ENCODE data around the gene GRK5. TPM values are rescaled to one million over a fixed set of nuclear protein-coding genes. Genes with fewer than 3 reads are reported as not detected.
"Not testable (repeated sequence)": the region's sequence is repeated elsewhere in the genome, so short reads cannot be mapped to it uniquely, and the experiment has no call there.

GRK5 gene
- total RNA-seq, 1 experiment from 2014 or later = 58.2 TPM

DNA sequence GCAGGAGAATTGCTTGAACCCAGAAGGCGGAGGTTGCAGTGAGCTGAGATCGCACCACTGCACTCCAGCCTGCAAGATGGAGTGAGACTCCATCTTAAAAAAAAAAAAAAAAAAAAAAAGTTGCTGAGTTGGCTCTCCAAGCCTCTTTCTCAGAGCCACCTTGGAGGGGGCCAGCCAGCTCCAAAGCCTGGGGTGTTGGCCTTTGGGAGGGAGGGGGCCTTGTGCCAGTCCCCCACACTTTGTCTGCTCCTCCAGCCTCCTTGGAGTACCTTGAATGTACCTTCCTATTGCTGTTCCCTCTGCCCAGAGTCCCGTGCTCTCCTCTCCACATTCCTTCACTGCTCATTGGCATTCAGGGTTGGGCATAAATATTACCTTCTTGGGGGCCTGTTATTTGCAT is 62.4 kb downstream of the GRK5 start:
- intact Hi-C loops (cut with micrococcal nuclease; ENCODE audit: unreplicated experiment) = no loop called here
- Histone ChIP-seq H3K9me3 (ENCODE audit: low read depth, low read length, poor library complexity, severe bottlenecking) (no peaks in the 10 kb centered on the region), H3K4me1 (ENCODE audit: insufficient read depth, low read length, poor library complexity, severe bottlenecking) (peaks cover 33% of the 10 kb centered on the region), H3K27ac (ENCODE audit: low read depth, low read length, poor library complexity, severe bottlenecking) (no peak overlapping the region), H3K36me3 (ENCODE audit: insufficient read depth, low read length, poor library complexity, severe bottlenecking) (no peaks in the 10 kb centered on the region), H3K4me3 (ENCODE audit: low read depth, low read length, poor library complexity, severe bottlenecking) (no peak overlapping the region), H3K27me3 (replicated peaks; ENCODE audit: insufficient read depth, low read depth, low read length, poor library complexity) (no peaks in the 10 kb centered on the region)
- ChIA-PET CTCF (no interaction called here), POLR2A (ENCODE audit: low non-redundant PET) (no interaction called here)
- DNase-seq (ENCODE audit: low spot score) = no peak
- TF ChIP-seq, protein P1, sequence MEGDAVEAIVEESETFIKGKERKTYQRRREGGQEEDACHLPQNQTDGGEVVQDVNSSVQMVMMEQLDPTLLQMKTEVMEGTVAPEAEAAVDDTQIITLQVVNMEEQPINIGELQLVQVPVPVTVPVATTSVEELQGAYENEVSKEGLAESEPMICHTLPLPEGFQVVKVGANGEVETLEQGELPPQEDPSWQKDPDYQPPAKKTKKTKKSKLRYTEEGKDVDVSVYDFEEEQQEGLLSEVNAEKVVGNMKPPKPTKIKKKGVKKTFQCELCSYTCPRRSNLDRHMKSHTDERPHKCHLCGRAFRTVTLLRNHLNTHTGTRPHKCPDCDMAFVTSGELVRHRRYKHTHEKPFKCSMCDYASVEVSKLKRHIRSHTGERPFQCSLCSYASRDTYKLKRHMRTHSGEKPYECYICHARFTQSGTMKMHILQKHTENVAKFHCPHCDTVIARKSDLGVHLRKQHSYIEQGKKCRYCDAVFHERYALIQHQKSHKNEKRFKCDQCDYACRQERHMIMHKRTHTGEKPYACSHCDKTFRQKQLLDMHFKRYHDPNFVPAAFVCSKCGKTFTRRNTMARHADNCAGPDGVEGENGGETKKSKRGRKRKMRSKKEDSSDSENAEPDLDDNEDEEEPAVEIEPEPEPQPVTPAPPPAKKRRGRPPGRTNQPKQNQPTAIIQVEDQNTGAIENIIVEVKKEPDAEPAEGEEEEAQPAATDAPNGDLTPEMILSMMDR (conservative IDR thresholded peaks at IDR 0.05; ENCODE audit: low read depth, low read length) = no peak
- no peak for TF ChIP-seq EZH2 (IDR thresholded peaks at IDR 0.05; ENCODE audit: borderline replicate concordance, low read depth, low read length, poor library complexity, severe bottlenecking)
- no TSS peak for BruUV-seq (replicated peaks)

DNA sequence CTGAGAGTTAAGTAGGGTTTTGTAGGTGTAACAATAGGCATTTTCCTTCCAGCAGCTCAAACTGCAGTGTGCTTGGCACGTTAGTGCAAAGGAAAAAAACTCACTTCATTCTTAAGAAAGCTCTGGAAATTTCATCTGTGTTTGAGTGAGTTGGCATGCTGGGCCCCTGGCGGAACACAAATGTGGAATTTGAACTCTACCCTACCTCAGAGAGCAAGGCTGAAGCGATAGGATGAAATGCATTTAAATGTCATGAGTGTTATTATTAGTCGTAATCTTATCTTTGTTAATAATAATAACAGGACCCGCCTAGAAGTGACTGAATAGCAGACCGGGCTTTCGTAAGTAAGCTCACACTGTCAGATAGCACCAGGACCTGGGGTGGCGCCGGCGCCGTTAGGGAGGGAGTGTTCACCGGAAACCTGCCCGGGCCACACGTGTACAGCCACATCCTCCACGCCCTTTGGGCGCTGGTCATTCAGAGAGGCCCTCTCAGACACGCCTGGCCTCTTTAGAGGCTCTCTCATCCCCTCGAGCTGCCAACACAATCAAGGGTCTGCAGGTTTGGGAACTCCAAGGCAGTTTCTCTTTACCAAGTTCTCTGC is 63.5 kb downstream of the GRK5 start:
- POLR2A ChIA-PET (ENCODE audit: low non-redundant PET) = no interaction called here
- H3K27ac ChIP-seq (ENCODE audit: low read depth, low read length, poor library complexity, severe bottlenecking) = no peak overlapping the region
- H3K4me1 ChIP-seq (ENCODE audit: insufficient read depth, low read length, poor library complexity, severe bottlenecking) = peaks cover 33% of the 10 kb centered on the region
- no TSS peak for BruUV-seq (replicated peaks)
- CTCF ChIA-PET = interaction anchor here (0.6 kb wide), 1 partner anchor 20 kb away, joined by 10 read pairs; no protein-coding TSS in a partner anchor
- intact Hi-C loops (cut with micrococcal nuclease; ENCODE audit: unreplicated experiment) = no loop called here
- no peaks in the 10 kb centered on the region for H3K9me3 ChIP-seq (ENCODE audit: low read depth, low read length, poor library complexity, severe bottlenecking)
- no peak for TF ChIP-seq EZH2 (IDR thresholded peaks at IDR 0.05; ENCODE audit: borderline replicate concordance, low read depth, low read length, poor library complexity, severe bottlenecking)
- TF ChIP-seq, protein P1 (conservative IDR thresholded peaks at IDR 0.05; ENCODE audit: low read depth, low read length) = no peak
- H3K27me3 ChIP-seq (replicated peaks; ENCODE audit: insufficient read depth, low read depth, low read length, poor library complexity) = no peaks in the 10 kb centered on the region
- no peak overlapping the region for H3K4me3 ChIP-seq (ENCODE audit: low read depth, low read length, poor library complexity, severe bottlenecking)
- H3K36me3 ChIP-seq (ENCODE audit: insufficient read depth, low read length, poor library complexity, severe bottlenecking) = no peaks in the 10 kb centered on the region
- no peak for DNase-seq (ENCODE audit: low spot score)

DNA sequence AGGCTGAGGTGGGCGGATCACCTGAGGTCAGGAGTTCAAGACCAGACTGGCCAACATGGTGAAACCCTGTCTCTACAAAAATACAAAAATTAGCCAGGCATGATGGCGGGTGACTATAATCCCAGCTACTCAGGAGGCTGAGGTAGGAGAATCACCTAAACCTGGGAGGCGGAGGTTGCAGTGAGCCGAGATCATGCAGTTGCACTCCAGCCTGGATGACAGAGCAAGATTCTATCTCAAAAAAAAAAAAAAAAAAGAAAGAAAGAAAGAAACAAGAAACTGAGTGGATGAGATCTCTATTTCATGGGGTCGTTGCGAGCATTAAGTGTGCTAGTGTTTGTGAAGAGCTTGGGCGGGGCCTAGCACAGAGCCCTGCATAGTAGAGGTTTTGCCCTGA is 65.0 kb downstream of the GRK5 start:
- DNase-seq (ENCODE audit: low spot score); BruUV-seq (replicated peaks); H3K4me3 ChIP-seq (ENCODE audit: low read depth, low read length, poor library complexity, severe bottlenecking); intact Hi-C loops (cut with micrococcal nuclease; ENCODE audit: unreplicated experiment); H3K9me3 ChIP-seq (ENCODE audit: low read depth, low read length, poor library complexity, severe bottlenecking); H3K36me3 ChIP-seq (ENCODE audit: insufficient read depth, low read length, poor library complexity, severe bottlenecking); H3K27me3 ChIP-seq (replicated peaks; ENCODE audit: insufficient read depth, low read depth, low read length, poor library complexity); POLR2A ChIA-PET (ENCODE audit: low non-redundant PET); H3K27ac ChIP-seq (ENCODE audit: low read depth, low read length, poor library complexity, severe bottlenecking); CTCF ChIA-PET: not testable (repeated sequence)
- peaks cover 30% of the 10 kb centered on the region for H3K4me1 ChIP-seq (ENCODE audit: insufficient read depth, low read length, poor library complexity, severe bottlenecking)

DNA sequence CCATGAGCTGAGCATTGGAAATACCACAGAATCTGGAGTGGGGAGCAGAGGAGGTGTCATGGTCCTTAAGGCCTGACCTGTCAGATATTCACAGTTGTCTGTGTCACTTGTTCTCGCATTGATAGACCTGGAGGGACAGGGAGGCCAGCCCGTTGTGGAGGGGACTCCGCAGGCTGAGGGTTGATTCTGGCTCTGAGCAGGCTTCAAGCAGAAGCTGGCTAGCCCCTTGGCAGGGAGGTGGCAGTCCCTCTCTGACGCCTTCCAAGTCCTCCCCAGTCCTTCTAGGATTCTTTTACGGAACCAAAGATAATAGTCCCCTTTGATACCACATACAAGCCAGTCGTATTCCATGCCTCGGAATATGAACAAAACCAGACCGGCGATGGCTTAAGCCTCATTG is 65.4 kb downstream of the GRK5 start:
- no TSS peak for BruUV-seq (replicated peaks)
- ChIA-PET CTCF (no interaction called here), POLR2A (ENCODE audit: low non-redundant PET) (no interaction called here)
- H3K4me1 ChIP-seq (ENCODE audit: insufficient read depth, low read length, poor library complexity, severe bottlenecking) = peaks cover 26% of the 10 kb centered on the region
- intact Hi-C loops (cut with micrococcal nuclease; ENCODE audit: unreplicated experiment) = no loop called here
- TF ChIP-seq, protein P1 (conservative IDR thresholded peaks at IDR 0.05; ENCODE audit: low read depth, low read length) = no peak
- no peak for TF ChIP-seq EZH2 (IDR thresholded peaks at IDR 0.05; ENCODE audit: borderline replicate concordance, low read depth, low read length, poor library complexity, severe bottlenecking)
- no peaks in the 10 kb centered on the region for H3K36me3 ChIP-seq (ENCODE audit: insufficient read depth, low read length, poor library complexity, severe bottlenecking)
- DNase-seq (ENCODE audit: low spot score) = no peak
- H3K9me3 ChIP-seq (ENCODE audit: low read depth, low read length, poor library complexity, severe bottlenecking) = no peaks in the 10 kb centered on the region
- no peak overlapping the region for H3K4me3 ChIP-seq (ENCODE audit: low read depth, low read length, poor library complexity, severe bottlenecking)
- no peaks in the 10 kb centered on the region for H3K27me3 ChIP-seq (replicated peaks; ENCODE audit: insufficient read depth, low read depth, low read length, poor library complexity)
- no peak overlapping the region for H3K27ac ChIP-seq (ENCODE audit: low read depth, low read length, poor library complexity, severe bottlenecking)
